Measurements from ENCODE around the gene RSBN1L.
"Not testable (repeated sequence)": the region's sequence is repeated elsewhere in the genome, so short reads cannot be mapped to it uniquely, and the experiment has no call there.

The RSBN1L gene

DNA sequence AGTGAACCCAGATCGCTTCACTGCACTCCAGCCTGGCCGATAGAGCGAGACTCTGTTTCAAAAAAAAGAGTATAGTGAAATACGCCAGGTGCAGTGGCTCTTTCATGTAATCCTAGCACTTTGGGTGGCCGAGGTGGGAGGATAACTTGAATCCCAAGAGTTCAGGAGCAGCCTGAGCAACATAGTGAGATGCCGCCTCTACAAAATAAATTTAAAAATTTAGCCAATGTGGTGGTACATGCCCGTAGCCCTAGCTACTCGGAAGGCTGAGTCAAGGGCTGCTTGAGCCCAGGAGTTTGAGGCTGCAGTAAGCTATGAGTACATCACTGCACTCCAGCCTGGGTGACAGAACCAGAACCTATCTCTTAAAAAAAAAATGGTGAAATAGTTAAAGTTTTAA is 74.1 kb downstream of the RSBN1L start:
- no peak for DNase-seq (ENCODE audit: low read depth)

DNA sequence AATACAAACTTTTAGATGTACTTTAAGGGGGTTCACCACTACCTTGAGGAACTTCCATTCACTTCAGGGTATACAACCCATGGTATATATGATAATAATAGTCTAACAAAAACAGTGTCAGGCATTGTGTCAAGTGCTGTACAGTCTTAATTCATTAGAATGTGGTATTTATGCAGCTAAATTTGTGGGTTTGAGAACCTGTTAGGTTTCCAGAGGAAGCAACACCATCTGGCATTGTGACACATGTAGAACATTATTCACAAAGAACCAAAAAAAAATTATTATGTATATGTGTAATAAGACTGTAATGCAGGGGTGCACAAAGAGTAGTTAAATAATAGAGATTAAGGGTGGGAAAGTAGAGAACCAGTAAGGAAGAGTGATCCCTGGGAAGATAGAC is 75.6 kb downstream of the RSBN1L start:
- DNase-seq (ENCODE audit: low read depth): no peak

DNA sequence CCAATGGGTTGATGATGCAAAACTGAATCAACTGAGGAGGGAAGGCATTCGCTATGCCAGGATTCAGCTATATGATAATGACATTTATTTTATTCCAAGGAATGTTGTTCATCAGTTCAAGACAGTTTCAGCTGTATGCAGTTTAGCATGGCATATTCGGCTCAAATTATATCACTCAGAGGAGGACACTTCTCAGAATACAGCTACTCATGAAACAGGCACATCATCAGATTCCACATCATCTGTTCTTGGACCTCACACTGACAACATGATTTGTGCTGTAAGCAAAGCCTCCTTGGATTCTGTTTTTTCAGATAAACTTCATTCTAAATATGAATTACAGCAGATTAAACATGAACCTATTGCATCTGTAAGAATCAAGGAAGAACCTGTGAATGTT is 82.3 kb downstream of the RSBN1L start:
- DNase-seq (ENCODE audit: low read depth): no peak

DNA sequence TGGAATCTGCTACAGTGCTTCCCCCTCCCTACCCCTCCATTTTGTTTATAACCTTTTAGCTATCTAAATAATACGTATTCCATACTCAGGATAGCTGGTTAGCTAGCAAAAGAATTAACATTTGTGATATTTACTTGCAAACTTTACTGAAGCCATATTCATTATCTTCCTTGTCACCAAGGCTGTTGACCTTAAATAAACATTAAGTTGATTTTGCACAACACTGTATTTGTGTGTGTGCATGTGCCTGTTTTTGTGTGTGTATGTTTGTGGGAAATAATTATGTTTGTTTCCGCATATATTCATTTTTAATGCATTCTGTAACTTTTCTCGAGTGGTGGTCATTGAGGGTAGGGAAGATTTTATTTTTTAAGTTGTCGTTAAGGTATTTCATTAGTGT is 86.1 kb downstream of the RSBN1L start:
- no peak for DNase-seq (ENCODE audit: low read depth)

DNA sequence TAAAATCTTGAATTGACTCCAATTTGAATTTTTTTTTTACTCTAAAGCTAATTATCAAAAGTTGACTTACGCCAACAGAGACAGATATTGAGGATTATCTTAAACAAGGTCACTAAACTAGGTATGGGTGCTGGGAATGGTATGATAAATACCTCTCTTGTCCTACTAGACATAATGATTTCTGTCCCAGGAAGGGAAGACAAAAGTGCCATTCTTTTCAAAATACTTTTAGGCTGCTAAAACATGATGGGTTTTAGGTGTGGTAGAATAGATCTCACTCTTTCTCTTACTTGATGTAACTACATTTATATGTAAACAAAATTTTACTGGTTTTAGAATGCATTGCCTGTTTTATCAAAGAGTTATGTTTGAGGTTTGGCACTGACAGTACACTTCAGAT is 86.9 kb downstream of the RSBN1L start:
- no peak for DNase-seq (ENCODE audit: low read depth)

DNA sequence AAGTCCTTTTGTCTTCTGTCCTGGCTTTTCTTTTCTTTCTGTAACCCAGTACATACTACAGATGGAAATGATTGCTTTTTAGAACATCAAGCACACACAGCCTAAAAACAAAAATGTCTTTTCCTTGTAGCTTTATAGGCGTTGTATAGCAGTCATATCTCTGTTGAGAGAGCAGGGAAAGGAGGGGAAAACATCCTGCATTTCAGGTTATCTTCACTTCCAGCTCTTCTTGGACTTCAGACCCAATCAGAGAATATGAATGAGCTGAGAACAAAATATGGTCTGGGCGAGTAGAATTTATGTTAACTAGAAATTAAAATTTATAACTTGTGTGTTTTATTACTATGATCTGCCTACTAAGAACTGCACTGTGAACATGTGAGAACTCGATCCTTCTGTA is 87.3 kb downstream of the RSBN1L start:
- DNase-seq (ENCODE audit: low read depth): no peak

DNA sequence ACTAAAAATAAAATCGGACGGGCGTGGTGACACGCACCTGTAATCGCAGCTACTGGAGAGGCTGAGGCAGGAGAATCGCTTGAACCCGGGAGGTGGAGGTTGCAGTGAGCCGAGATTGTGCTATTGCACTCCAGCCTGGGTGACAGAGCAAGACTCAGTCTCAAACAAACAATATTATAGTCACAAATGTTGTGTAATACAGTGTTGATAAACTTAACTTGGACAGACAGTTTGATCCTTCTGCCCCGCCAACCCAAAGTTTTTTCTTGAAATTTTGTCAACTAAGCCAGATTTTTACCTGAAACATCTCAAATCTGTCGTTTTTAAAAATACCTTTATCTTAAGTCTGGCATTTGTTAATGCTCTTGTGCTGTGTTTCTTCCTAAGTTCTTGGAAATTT is 88.2 kb downstream of the RSBN1L start:
- not testable (repeated sequence) for DNase-seq (ENCODE audit: low read depth)

DNA sequence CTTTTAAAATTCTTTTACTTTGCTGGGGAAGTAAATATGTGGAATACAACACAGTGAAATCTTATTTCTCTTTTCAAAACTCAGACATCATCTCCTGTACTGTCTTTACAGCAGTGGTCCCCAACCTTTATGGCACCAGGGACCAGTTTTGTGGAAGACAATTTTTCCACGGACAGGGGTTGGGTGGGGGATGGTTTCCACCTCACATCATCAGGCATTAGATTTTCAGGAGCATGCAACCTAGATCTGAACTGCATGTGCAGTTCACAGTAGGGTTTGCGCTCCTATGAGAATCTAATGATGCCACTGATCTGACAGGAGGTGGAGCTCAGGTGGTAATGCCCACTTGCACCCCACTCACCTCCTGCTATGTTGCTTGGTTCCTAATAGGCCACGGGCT is 89.8 kb downstream of the RSBN1L start:
- DNase-seq (ENCODE audit: low read depth): no peak

DNA sequence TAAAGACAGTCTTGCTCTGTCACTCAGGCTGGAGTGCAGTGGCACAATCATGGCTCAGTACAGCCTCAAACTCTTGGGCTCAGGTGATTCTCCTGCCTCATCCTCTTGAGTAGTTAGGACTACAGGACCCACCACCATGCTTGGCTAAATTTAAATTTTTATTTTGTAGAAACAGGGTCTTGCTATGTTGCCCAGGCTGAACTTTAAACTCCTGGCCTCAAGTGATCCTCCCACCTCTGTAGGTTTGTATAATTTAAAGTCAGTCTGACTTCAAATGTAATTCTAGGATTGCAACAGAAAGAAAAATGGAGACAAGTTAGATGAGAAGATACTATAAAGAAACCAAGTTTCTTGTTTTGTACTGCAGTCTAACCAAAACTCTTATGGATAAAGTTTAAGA is 90.5 kb downstream of the RSBN1L start:
- DNase-seq (ENCODE audit: low read depth): no peak

DNA sequence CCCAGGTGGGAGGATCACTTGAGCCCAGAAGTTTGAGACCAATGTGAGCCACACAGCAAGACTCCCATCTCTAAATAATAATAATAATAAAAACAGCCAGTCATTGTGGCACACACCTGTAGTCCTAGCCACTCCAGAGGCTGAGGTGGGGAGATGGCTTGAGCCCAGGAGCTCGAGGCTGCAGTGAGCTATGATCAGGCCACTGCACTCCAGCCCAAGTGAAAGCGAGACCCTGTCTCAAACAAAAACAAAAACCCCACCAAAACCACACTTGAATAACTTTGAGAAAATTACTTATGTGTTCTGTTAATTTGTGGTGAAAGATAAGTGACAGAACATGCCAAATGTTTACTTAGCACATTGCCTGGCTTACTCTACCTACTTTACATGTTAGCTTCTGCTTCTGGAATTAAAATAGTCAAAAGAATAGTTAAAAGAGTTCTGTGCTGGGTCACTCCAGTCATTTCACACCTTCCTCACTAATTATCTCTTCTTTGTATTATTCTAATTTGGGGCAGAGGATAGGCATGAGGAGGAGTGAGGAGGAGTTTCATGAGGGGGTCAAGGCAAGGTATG is 92.2 kb downstream of the RSBN1L start:
- DNase-seq (ENCODE audit: low read depth): no peak

DNA sequence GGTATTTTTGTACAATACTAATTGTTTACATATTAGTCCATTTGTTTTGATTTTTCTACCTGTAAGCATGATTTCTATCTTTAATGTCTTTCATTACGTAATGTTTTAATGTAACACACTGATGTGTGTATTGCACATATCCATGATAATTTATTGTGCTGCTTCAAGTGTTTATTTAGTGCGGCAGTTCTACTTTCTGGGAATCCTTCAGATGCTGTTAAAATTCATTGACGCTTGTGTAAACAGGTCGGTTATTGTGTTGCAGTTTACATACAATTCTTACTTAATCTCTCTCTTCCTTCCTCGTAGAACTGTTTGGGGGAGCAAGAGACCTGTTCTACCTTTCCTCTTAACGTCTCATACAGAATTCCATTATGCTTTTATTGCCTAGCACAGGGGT is 95.1 kb downstream of the RSBN1L start:
- DNase-seq (ENCODE audit: low read depth): no peak

DNA sequence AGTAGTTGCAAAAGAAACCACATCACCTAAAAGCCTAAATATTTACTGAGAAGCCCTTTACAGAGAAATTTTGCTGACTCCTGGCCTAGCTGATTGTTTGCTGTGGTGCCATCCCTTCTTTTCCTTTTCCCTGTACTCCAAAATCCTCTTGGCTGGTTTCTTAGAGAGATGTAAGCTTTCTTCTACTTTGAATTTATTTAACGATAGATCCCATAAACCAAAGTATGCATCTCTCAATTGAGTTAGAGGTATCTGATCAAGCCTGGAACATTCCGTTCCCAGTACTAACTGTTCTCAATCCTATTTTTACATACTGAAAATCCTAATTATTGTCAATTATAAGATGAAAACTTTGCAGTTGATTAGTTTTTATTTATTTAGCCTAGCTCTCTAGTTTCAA is 95.7 kb downstream of the RSBN1L start:
- DNase-seq (ENCODE audit: low read depth): no peak

DNA sequence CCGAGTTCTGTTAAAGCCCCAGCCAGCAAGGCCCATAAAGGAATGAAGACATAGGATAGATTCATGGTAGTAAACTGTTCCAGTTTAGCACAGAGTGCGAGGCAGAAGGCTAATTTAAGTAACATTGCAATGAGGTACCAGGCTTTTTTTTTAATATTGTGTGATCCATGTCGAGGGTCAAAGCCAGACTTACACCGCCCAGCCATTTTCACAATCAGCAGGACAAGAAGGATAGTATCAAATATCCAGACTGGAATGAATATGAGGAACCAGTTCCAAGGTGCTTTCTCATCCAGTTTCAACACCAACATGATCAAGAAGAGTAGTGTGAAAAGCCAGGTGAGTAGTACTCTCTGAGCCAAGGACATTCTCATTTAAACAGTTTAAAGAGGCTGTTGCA is 97.7 kb downstream of the RSBN1L start:
- no peak for DNase-seq (ENCODE audit: low read depth)

DNA sequence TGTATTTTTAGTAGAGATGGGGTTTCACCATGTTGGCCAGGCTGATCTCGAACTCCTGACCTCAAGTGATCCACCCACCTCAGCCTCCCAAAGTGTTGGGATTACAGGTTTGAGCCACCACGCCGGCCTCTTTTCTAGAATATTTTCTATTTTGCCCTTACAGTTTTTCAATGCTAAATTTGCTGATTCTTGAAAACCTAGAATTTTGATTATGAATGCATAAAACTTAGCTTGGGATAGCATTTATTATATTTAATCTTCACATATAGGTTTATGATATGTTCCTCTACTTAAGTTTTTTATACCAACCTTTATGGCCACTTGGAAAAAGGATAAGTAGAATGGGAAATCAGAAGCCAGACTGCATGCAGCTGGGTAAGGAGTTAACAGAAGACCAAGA is 99.8 kb downstream of the RSBN1L start:
- DNase-seq (ENCODE audit: low read depth): no peak

DNA sequence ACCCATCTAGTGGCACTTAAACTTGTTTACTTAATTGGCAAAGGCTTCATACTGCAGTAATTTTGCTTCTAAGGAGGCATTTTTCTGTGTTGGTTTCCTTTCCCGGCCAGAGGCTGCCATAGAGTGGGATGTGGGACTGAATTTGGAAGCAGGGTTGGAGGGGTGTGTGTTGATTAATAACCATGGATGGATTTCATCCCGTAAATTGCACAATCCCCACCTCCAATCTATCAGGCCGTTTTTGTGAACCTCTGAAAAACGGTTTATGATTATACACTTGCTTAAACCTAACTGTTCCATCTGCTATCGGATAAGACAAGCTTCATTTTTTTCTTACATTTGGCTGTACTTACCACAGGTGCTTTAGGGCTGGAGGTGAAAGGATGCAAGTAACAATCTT is 100.7 kb downstream of the RSBN1L start:
- no peak for DNase-seq (ENCODE audit: low read depth)

DNA sequence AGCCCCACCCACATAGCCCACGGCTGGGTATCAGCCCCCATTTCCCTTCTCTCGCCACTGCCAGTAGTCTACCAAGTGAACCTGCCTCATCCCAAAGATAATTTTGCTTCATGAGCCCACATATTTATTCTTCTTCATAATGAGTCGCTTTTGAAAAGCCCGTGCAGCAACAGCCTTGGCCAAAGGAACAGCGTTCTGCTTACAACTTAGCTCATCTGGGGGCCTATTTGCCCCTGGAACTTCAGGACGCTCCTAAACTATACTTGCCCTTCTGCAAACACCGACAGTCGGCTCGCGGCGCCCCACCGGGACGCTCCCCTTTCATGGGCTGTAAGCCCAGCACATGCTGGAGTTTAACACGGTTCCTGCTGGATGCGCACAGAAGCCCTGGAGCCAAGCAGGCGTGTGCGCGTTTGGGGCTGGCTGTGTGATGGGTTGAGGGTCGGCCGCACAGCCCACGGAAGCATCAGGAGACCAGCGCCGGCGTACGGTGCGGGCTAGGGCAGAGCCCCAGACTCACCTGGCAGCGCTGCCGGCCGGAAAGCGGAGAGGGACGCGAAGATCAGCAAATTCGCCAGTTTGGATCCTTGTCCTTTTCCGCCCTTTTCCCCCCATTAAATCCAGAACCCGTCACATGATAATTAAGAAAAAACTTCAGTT is 101.6 kb downstream of the RSBN1L start:
- DNase-seq (ENCODE audit: low read depth): no peak

DNA sequence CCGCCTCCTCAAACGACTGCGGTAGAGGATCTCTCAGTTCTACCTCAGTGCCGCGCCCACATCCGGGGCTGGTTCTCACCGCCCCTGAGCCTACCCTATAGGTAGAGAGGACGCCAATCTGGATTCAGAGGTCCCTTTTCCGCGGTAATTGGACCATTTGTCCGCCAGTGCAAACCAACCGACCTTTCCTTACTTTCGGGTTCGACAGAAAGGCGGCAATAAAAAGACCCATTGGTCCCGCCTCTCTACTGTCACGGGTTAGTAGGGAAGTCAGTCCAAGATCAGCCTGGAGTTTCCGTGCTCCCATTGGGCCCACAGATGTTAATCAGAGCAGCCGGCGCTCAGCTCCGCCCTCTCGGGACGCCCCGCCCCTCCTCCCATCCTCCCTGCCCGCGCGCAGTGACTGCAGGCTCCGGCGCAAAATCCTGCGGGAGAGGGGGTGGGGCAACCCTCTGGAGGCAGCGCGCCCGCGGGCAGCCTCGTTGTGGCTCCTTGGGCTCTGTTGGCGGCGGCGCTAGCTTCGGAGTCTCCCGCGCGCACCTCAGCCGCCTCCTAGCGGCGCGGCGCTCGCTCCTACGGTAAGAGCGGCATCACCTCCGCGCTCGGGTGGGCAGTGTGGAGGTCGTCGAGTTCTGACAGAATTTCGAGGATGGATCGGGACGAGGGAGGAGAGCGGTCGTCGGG is 102.3 kb downstream of the RSBN1L start, which contains the start of the genes PHTF2 and TMEM60:
Gene PHTF2, plus strand, starts transcription at position 380 of the 684 bp plus-strand sequence.
Gene TMEM60, minus strand, starts transcription at position 41 of the 684 bp plus-strand sequence. CDS start 4,061 bp downstream, outside the sequence.
- peak; percentile 100 for DNase-seq (ENCODE audit: low read depth)

DNA sequence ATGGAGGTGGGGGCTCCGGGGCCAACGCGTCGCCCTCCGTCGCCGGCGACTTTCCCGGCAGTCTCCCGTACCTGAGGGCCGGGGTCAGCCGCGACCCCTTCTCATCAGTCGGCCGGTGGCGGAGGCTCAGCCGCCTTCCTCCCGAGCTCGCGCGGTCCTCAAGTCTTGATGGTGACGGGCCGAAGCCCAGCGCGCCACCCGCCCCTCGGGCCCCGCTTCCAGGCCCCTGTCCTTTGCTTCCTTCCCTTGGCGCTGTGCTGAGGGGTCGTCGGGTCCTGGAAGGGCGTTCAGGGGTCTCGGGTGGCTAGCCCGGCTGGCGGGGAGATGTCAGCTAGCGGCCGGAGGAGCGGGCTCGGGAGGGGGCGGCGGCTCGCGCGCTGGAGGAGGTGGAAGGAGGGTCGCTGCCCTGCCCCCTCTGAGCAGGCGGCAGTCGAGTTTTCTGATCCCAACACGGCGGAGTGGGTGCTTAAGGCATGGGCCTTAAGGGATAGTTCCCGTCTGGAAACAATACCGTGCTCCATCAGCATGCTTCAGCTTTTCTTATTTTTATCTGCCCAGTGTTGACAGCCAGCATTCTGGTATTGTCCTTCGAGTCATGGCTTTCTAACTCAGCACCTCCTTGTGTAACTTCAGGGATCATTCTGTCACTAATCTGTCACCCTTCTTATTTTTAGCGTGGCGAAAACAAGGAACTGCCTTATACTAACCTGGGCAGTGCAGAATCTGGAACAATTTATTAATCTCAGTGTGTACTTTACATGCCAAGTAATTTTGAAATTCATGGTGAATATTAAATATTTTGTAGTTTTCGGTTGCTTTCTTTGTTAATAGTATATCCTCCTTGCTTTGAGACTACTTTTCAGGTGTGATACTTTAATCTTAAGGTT is 103.1 kb downstream of the RSBN1L start:
- no peak for DNase-seq (ENCODE audit: low read depth)

DNA sequence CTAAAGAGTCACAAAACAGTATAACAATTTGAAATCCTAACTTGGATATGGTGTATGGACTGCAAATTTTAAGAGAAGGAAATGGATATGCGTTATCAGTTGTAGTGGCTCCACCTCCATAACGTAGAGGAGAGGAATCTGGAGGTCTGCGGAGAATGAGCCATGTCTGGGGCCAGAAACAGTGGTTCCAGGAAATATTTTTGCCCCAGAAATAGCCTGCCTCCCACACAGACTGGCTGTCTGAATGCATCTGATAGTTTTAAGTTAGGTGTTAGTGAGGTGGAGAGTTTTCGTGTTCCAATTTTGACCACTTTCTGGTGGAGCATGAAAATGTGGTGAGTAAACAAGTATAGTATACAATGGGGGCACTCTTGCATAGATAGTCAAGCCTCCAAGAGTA is 103.9 kb downstream of the RSBN1L start:
- DNase-seq (ENCODE audit: low read depth): no peak

DNA sequence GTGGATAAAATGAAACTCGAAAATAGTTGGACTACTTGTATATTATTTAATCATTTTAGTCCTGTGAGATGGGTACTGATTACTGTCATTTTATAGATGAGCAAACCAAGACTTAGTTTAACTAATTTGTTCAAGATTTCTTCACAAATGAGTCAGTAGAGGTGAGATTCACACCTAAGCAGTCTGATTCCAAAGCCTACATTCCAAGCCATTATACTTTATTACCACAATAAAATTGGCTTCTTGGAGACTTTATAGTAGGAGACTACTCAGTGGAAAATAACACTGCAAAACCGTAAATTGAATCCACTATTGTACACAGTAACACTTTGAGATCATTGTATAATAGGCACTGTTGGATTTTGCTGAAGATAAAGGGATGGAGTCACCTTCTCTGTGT is 104.5 kb downstream of the RSBN1L start:
- no peak for DNase-seq (ENCODE audit: low read depth)

DNA sequence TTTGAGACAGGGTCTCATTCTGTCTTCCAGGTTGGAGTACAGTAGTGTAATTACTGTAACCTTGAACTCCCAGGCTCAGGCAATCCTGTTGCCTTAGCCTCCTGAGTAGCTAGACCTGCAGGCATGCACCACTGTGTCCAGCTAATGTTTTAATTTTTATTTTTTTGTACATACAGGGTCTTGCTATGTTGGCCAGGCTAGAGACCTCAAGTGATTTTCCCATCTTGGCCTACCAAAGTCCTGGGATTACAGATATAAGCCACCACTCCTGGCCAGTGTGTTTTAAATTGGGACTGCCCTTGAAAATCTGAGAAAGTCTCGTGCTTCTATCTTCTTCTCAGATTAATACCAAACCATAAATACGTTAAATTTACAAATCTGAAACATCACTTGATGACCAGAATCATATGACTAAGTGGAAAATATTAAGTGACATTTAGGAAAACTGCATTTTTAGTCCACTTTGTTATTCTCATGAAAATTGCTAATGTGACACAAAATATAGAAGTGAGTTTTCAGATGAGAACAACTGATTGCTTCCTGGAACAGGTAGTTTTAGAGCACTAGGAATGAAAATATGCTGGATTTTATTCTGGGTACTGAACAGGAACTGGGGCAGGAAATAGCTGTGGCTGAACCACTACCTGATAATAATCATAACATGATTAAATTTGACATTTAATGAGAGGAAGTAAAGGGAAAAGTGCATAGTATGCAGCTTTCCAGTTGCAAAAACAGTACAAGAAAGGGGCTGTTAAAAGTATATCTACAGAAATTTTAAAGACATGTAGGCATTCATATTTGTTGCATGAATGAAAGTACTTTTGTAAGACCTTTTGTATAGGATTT is 106.5 kb downstream of the RSBN1L start:
- DNase-seq (ENCODE audit: low read depth): no peak

DNA sequence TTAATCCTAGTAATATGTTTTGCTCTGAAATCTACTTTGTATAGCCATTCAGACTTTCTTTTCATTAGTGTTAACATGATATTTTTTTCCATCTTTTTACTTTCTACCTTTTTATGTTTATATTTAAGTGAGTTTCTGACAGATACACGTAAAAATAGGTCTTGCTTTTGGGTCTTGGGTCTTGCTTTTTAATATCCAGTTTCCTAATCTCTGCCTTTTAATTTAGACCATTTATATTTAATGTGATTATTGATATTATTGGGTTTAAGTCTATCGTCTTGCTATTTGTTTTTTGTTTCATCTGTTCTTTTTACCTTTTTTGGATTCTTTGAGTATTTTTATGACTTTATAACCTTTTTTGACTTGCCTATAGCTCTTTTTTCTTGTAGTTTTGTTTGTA is 110.2 kb downstream of the RSBN1L start:
- DNase-seq (ENCODE audit: low read depth): no peak
